AG10803 (cell line): Measurements from ENCODE around the gene FBXW9.
A peak's percentile ranks its signal among the peaks of the same experiment; 100 is the strongest.
"Not testable (repeated sequence)": the region's sequence is repeated elsewhere in the genome, so short reads cannot be mapped to it uniquely, and the experiment has no call there.

ENCODE experiments used
- DNase-seq: peaks from one replicate; pipeline ENCODE4 v3.0.0; 2010; ENCODE audit warnings: low read depth
- H3K4me3 ChIP-seq: 2 replicates; pipeline ENCODE4 v1.5.1; 2011; ENCODE audit warnings: mild to moderate bottlenecking, low read length, control low read depth
- TF ChIP-seq, protein P1 (sequence below): conservative IDR thresholded peaks from 2 replicates; pipeline ENCODE4 v1.5.1; 2011; ENCODE audit warnings: mild to moderate bottlenecking, low read length, control low read depth, inconsistent platforms

The FBXW9 gene

DNA sequence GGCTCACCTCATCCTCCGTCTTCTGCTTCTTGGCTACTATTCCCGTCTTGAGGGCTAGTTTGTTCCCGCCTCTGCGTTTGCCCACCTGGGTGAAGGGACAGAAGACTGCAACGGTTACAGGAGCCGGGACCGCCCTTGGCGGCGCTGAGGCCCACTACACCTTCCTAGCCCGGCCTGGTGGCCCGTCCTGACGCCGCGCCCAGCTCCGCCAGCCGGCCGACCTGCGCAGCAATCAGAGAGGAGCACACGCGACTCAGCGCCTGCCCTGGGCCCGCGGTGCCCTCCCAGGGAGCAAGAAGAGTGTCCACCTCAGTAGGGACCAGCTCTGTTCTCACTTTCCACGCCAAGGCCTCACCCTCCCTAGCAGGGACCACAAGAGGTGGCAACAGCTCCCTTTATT lies 34.9 kb upstream of the FBXW9 start:
- no peak for DNase-seq
- no peak overlapping the region for H3K4me3 ChIP-seq
- TF ChIP-seq, protein P1, sequence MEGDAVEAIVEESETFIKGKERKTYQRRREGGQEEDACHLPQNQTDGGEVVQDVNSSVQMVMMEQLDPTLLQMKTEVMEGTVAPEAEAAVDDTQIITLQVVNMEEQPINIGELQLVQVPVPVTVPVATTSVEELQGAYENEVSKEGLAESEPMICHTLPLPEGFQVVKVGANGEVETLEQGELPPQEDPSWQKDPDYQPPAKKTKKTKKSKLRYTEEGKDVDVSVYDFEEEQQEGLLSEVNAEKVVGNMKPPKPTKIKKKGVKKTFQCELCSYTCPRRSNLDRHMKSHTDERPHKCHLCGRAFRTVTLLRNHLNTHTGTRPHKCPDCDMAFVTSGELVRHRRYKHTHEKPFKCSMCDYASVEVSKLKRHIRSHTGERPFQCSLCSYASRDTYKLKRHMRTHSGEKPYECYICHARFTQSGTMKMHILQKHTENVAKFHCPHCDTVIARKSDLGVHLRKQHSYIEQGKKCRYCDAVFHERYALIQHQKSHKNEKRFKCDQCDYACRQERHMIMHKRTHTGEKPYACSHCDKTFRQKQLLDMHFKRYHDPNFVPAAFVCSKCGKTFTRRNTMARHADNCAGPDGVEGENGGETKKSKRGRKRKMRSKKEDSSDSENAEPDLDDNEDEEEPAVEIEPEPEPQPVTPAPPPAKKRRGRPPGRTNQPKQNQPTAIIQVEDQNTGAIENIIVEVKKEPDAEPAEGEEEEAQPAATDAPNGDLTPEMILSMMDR, result no peak

DNA sequence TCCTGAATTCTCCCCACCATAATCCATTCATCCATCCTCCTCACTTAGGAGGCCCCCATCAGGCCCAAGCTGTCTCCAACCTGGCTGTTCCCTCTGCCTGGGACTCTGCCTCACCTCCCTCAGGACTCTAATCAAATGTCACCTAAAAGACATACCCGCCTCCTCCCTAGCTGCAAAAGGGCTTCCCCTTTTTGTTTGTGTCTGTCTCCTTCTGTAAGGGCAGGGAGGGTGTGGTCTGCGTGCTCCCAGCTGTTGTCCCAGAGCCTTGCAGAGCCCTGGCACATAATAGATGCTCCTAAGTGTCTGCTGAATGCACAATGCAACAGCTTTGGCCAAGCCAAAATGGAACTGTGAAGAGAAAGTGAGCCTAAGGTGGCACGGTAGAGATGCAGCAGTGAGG lies 33.6 kb upstream of the FBXW9 start:
- H3K4me3 ChIP-seq, result no peak overlapping the region
- DNase-seq, result no peak
- TF ChIP-seq, protein P1, result no peak

DNA sequence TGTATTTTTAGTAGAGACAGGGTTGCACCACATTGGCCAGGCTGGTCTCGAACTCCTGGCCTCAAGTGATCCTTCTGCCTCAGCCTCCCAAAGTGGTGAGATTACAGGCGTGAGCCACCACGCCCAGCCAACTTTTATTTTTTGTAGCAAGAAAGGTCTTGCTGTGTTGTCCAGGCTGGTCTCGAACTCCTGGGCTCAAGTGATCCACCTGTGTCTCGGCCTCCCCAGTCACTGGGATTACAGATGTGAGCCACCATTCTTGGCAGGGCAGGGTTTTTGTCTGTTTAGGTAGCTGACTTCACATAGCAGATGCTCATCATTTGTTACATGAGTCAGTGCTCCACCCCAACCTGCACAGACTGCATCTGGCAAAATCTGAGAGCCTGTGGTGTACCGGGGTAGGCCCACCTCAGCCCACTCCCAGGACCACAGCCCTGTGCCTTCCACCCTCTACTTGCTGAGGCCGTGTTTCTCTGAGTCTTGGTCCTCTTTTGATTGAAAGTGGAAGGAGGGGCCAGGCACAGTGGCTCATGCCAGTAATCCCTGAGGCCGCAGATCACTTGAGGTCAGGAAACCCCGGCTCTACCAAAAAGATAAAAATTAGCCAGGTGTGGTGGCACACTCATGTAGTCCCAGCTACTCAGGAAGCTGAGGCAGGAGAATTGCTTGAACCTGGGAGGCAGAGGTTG lies 31.5 kb upstream of the FBXW9 start:
- no peak overlapping the region for H3K4me3 ChIP-seq
- DNase-seq, result no peak
- TF ChIP-seq, protein P1, result no peak

DNA sequence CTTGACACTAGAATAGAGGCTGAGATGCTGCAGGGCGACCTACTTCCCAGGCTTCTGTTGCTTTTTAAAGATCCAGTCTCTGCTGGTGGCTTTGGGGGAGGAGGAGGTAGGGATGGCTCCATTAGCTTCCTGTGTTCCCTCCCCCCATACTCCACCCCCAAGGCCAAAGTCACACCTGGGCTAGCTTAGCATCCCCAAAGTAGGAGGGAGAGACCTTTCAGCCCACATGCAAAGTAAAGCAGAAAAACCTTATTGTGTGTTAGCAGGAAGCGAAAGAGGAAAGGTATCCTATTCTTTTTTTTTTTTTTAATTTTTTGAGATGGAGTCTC lies 30.5 kb upstream of the FBXW9 start:
- no peak overlapping the region for H3K4me3 ChIP-seq
- no peak for DNase-seq
- TF ChIP-seq, protein P1, result no peak

DNA sequence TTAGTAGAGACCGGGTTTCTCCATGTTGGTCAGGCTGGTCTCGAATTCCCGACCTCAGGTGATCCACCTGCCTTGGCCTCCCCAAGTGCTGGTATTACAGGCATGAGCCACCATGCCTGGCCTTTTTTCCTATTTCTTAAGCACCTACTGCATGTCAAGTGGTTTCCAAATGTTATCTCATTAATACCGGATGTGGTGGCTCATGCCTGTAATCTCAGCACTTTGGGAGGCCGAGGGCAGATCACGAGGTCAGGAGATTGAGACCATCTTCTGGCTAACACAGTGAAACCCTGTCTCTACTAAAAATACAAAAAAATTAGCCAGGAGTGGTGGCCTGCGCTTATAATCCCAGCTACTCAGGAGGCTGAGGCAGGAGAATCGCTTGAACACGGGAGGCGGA lies 29.2 kb upstream of the FBXW9 start:
- DNase-seq, H3K4me3 ChIP-seq: not testable (repeated sequence)

DNA sequence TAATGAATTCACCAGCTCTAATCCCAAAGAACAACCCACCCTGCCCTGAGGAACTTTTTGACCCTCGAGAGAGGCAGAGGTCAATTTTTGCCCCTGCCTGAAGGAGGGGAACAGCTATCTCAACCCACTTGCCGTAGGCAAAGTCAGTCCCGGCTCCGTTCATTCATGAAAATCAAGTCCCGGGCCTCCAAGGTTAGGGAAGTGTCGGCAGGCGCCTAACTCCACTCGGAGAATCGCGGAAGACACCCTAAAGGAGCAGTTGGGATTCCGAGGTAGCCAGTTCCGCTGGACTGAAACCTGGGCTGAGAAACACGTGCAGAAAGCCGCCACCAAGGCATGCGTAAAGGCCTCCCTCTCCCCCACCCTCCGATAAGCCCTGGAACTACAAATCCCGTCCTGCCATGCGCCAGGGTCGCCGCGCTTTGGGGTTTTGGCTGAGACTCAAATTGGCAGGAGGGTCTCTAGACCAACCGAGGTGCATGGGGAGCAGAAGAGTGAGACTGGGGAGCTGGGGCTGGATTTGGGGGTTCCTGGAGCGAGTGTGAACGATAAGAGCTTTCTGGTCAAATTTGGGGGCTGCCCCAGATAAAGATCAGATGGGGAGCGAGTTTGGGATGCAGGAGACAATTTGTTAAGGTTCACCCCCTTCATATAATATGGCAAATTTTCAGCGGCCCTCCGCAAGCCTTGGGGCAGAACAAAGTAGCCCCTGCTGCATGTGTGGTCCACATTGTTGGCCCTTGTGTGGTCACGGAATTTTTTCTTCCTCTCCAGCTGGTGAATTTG lies 27.4 kb upstream of the FBXW9 start, which contains the start of gene TNPO2:
Gene TNPO2, minus strand, starts transcription at position 292 of the 786 bp plus-strand sequence. CDS start 2,955 bp downstream, outside the sequence.
- peak within 1 kb of the TSS; percentile 86 for H3K4me3 ChIP-seq
- peak; percentile 46 for DNase-seq
- TF ChIP-seq, protein P1, result no peak

DNA sequence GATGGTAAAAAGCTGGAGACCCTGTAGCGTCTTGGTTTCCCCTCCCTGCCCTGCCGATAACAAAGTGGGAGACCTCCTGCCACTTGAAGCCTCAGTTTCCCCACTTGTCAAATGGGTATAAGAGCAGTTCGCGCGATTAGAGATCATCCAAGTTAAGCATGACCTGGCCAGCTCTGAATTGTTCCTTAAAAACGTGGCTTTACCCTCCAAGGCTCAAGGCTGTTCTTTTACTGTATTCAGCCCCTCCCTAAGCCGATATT lies 26.9 kb upstream of the FBXW9 start:
- DNase-seq, result no peak
- peak overlapping the region; percentile 86 for H3K4me3 ChIP-seq
- TF ChIP-seq, protein P1, result no peak
